Skin epidermis (tissue), 12 donors: ENCODE data around the gene CDK2AP2.
"Not testable (repeated sequence)": the region's sequence is repeated elsewhere in the genome, so short reads cannot be mapped to it uniquely, and the experiment has no call there.

Source experiments
- H3K27ac ChIP-seq, 21 experiments: fragments of 200-600 bp; sonication (generic) in 11 of 21; one replicate each; pipeline ENCODE4 v1.5.0; 2020; ENCODE audit warnings: mild to moderate bottlenecking in 3 of 21, inconsistent platforms in 2 of 21, moderate library complexity in 2 of 21
- H3K4me3 ChIP-seq, 7 experiments: fragments of 200-600 bp; sonication (generic) in 2 of 7; one replicate each; pipeline ENCODE4 v1.5.0; 2020; ENCODE audit warnings: inconsistent platforms in 2 of 7, mild to moderate bottlenecking in 2 of 7, moderate library complexity in 1 of 7

CDK2AP2 gene

GRCh38 chr11:67525275-67525976 lies 17.5 kb upstream of the CDK2AP2 start:
- Histone ChIP-seq H3K27ac (no peak overlapping the region), H3K4me3 (no peak overlapping the region)

GRCh38 chr11:67524480-67524808 lies 16.5 kb upstream of the CDK2AP2 start:
- no peak overlapping the region for H3K27ac ChIP-seq
- no peak overlapping the region for H3K4me3 ChIP-seq

DNA sequence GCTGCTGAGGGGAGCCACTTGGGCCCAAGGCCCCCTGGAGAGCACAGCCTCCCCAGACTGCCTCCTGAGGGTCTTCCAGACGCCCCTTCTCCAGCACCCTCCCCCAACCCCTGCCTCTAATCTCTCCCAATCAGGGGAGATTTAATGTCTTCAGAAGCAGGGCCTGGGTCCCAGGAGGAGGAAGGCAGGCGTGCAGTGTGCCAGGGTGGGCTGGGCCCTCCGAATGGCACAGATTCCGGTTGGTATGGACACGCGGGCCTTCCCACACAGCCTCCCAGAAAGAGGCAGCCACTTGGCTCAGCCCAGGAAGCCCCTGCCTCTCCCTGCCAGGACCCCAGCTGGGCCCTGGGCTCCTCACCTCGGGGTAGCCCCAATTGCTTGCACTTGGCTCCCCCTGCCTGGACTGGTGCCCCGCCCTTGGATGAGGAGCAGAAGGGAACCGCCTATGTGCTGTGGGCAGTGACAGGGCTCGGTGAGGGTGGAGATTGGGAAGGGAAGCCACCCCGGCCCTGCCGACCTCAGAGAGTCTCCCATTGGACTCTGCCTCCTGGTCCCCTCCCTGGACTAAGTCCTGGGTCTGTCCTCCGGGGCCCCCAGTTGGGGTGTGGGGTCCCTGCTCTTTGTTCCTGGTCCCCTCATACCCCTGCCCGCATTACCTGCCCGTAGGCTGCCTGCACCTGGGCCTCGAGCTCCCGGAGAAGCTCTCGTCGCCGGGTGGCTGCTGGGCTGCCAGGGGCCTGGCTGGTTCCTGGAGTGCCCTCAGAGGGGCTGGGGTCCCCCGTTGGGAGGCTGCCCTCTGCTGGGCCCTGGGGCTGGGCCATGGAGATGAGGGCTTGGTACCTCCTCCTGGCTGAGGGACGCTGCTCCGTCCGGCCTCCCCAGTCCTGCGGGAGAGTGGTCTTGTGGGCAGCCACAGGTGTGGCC lies 15.9 kb upstream of the CDK2AP2 start:
- no peak overlapping the region for H3K4me3 ChIP-seq
- no peak overlapping the region for H3K27ac ChIP-seq

DNA sequence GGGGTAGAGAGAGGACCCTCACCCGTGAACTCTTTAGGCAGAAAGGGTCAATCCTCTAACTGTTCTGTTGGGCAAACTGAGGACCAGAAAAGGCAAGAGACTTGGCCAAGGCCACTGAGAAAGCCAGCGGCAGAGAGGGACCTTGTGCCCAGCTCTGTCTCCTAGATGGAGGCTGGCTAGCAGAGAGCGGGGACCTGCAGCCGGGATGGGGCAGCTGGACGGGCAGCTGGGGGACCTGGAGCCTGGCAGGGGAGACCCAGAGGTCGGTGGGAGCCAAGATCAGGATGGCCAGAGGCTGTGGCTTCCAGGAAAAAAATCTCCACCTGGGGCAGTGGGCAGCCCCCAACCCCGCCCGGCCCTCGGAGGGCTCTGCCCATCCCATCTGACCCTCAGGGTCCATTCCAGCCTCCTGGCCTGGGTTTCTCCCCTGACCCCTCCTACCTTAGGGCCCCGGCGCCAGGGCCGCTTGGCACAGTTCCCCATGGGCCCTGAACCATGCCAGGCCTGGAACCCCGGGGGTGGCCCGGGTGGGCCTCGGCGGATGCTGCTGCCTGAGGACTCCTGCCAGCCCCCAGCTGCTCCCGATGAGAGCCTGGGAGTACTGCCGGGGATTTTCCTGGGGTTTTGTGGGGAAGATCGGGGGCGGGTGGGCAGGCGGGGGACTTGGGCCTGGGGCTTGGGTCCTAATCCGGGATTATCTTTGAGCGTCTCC lies 15.0 kb upstream of the CDK2AP2 start, which contains the start of gene CABP2:
Gene CABP2 (minus strand): TSS at position 603 of the 712 bp plus-strand sequence. CDS start 120 bp downstream, at position 483.
- no peak within 1 kb of the TSS for H3K27ac ChIP-seq

GRCh38 chr11:67522338-67522737 lies 14.4 kb upstream of the CDK2AP2 start:
- Histone ChIP-seq H3K4me3 (no peak overlapping the region), H3K27ac (no peak overlapping the region)

More for the DNA sequence above, 15.0 kb upstream of the CDK2AP2 start, which contains the start of gene CABP2:
- H3K4me3 ChIP-seq, result no peak within 1 kb of the TSS

- no peak overlapping the region for H3K4me3 ChIP-seq
- no peak overlapping the region for H3K27ac ChIP-seq
These were observed 14.0 kb upstream of the CDK2AP2 start for GRCh38 chr11:67521924-67522323.

- Histone ChIP-seq H3K4me3 (no peak overlapping the region), H3K27ac (no peak overlapping the region)
These were observed 13.2 kb upstream of the CDK2AP2 start for GRCh38 chr11:67520856-67521824.

DNA sequence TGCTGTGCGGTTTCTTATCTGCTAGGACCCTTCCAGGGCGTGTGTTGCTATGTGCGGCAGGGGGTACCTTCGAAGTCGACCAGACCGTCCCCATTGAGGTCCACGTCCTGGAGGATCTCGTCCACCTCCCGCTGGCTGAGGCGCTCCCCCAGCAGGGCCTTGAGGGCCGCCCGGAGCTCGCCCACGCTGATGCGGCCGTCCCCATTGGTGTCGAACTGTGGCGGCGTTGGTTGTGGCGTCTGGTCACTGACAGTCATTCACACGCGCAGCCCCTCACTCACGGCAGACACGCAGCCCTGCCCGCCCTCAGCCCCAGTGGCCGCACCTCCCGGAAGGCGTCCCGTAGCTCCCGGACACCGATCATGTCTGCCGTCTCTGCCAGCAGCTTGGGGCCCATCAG lies 11.8 kb upstream of the CDK2AP2 start:
- H3K4me3 ChIP-seq, result no peak overlapping the region
- H3K27ac ChIP-seq, result no peak overlapping the region

- no peak overlapping the region for H3K27ac ChIP-seq
- H3K4me3 ChIP-seq, result no peak overlapping the region
These were observed 10.0 kb upstream of the CDK2AP2 start for GRCh38 chr11:67517784-67518552.

GRCh38 chr11:67516806-67517205 lies 8.8 kb upstream of the CDK2AP2 start:
- Histone ChIP-seq H3K4me3 (no peak overlapping the region), H3K27ac (no peak overlapping the region)

GRCh38 chr11:67514116-67514515 lies 6.2 kb upstream of the CDK2AP2 start:
- H3K27ac ChIP-seq, result no peak overlapping the region
- no peak overlapping the region for H3K4me3 ChIP-seq

GRCh38 chr11:67511558-67511957 lies 3.6 kb upstream of the CDK2AP2 start:
- not testable (repeated sequence) for H3K27ac ChIP-seq, H3K4me3 ChIP-seq

- no peak overlapping the region for H3K27ac ChIP-seq
- H3K4me3 ChIP-seq, result no peak overlapping the region
These were observed 2.0 kb upstream of the CDK2AP2 start for GRCh38 chr11:67510023-67510345.

GRCh38 chr11:67508486-67509121 lies 642 bp upstream of the CDK2AP2 start:
- Histone ChIP-seq H3K4me3 (peak overlapping the region; percentile 54 to 86 (median 68)), H3K27ac (peak overlapping the region; percentile 63 to 98 (median 93))

GRCh38 chr11:67507242-67507863 lies 609 bp downstream of the CDK2AP2 start:
- Histone ChIP-seq H3K27ac (peak overlapping the region in 20 of 21 experiments; percentile 39 to 98 (median 93)), H3K4me3 (peak overlapping the region; percentile 54 to 86 (median 68))

GRCh38 chr11:67506426-67507051 lies 1.4 kb downstream of the CDK2AP2 start:
- Histone ChIP-seq H3K27ac (peak overlapping the region in 18 of 21 experiments; percentile 12 to 95 (median 90)), H3K4me3 (peak overlapping the region in 2 of 7 experiments; percentile 67 to 69)
